Measurements from ENCODE around the gene FIS1. TPM values are rescaled to one million over a fixed set of nuclear protein-coding genes. Genes with fewer than 3 reads are reported as not detected.
A peak's percentile ranks its signal among the peaks of the same experiment; 100 is the strongest.
"Not testable (repeated sequence)": the region's sequence is repeated elsewhere in the genome, so short reads cannot be mapped to it uniquely, and the experiment has no call there.

FIS1 gene
- total and polyA plus RNA-seq, 2 experiments from 2014 or later: 283 to 333 TPM

DNA sequence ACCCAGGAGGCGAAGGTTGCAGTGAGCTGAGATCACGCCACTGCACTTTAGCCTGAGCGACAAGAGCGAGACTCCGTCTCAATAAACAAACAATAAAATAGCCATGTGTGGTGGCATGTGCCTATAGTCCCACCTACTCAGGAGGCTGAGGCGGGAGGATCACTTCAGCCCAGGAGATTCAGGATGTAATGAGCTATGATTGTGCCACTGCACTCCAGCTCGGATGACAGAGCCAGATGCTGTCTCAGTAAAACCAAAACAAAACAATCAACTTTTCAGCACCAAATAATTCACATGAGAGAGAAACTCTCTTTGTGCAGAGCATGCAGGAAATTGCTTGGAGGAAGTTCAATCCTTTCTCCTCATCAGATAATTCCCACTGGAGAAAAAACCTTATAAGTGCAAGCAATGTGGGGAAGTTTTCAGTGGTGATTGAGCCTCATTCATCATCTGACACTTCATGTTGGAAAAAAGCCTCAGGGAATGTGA, 13.4 kb upstream of the FIS1 start:
- DNase-seq (ENCODE audit: low read depth in 1 of 2, low spot score in 1 of 2): no peak
- no peaks in the 10 kb centered on the region for H3K27me3 ChIP-seq
- H3K9me3 ChIP-seq (ENCODE audit: low read depth): no peaks in the 10 kb centered on the region
- H3K36me3 ChIP-seq: no peaks in the 10 kb centered on the region
- no peak overlapping the region for H3K27ac ChIP-seq
- no peak overlapping the region for H3K4me3 ChIP-seq
- no peaks in the 10 kb centered on the region for H3K4me1 ChIP-seq (ENCODE audit: low read depth)
- TF ChIP-seq, protein P1, sequence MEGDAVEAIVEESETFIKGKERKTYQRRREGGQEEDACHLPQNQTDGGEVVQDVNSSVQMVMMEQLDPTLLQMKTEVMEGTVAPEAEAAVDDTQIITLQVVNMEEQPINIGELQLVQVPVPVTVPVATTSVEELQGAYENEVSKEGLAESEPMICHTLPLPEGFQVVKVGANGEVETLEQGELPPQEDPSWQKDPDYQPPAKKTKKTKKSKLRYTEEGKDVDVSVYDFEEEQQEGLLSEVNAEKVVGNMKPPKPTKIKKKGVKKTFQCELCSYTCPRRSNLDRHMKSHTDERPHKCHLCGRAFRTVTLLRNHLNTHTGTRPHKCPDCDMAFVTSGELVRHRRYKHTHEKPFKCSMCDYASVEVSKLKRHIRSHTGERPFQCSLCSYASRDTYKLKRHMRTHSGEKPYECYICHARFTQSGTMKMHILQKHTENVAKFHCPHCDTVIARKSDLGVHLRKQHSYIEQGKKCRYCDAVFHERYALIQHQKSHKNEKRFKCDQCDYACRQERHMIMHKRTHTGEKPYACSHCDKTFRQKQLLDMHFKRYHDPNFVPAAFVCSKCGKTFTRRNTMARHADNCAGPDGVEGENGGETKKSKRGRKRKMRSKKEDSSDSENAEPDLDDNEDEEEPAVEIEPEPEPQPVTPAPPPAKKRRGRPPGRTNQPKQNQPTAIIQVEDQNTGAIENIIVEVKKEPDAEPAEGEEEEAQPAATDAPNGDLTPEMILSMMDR (IDR thresholded peaks at IDR 0.05; ENCODE audit: low read depth, low read length): no peak

- Histone ChIP-seq H3K36me3 (no peaks in the 10 kb centered on the region), H3K4me1 (ENCODE audit: low read depth) (no peaks in the 10 kb centered on the region), H3K27ac (no peak overlapping the region), H3K9me3 (ENCODE audit: low read depth) (no peaks in the 10 kb centered on the region), H3K27me3 (no peaks in the 10 kb centered on the region), H3K4me3 (no peak overlapping the region)
- TF ChIP-seq, protein P1 (IDR thresholded peaks at IDR 0.05; ENCODE audit: low read depth, low read length): no peak
- DNase-seq (ENCODE audit: low read depth in 1 of 2, low spot score in 1 of 2): no peak
Measured at GRCh38 chr7:101255796-101256195, 10.9 kb upstream of the FIS1 start.

DNA sequence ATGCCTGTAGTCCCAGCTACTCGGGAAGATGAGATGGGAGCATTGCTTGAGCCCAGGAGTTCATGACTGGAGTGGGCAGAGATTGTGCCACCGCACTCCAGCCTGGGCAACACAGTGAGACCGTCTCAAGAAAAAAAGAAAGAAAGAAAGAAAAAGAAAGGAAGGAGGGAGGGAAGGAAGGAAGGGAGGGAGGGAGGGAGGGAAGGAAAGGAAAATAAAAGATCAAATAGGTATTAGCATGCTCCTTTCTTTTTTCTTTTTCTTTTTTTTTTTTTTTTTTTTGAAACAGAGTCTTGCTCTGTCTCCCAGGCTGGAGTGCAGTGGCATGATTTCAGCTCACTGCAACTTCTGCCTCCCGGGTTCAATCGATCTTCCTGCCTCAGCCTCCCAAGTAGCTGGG, 8.3 kb upstream of the FIS1 start:
- not testable (repeated sequence) for H3K4me3 ChIP-seq; H3K27me3 ChIP-seq; H3K9me3 ChIP-seq (ENCODE audit: low read depth); H3K36me3 ChIP-seq; DNase-seq (ENCODE audit: low read depth in 1 of 2, low spot score in 1 of 2); H3K27ac ChIP-seq; H3K4me1 ChIP-seq (ENCODE audit: low read depth)

GRCh38 chr7:101251871-101252659, 7.2 kb upstream of the FIS1 start:
- no peaks in the 10 kb centered on the region for H3K27me3 ChIP-seq
- H3K36me3 ChIP-seq: peaks cover 3% of the 10 kb centered on the region
- H3K27ac ChIP-seq: peak overlapping the region; percentile 72
- peak; percentile 99 for DNase-seq (ENCODE audit: low read depth in 1 of 2, low spot score in 1 of 2)
- TF ChIP-seq, protein P1 (IDR thresholded peaks at IDR 0.05; ENCODE audit: low read depth, low read length): no peak
- no peaks in the 10 kb centered on the region for H3K9me3 ChIP-seq (ENCODE audit: low read depth)
- H3K4me1 ChIP-seq (ENCODE audit: low read depth): no peaks in the 10 kb centered on the region
- peak overlapping the region; percentile 73 for H3K4me3 ChIP-seq

DNA sequence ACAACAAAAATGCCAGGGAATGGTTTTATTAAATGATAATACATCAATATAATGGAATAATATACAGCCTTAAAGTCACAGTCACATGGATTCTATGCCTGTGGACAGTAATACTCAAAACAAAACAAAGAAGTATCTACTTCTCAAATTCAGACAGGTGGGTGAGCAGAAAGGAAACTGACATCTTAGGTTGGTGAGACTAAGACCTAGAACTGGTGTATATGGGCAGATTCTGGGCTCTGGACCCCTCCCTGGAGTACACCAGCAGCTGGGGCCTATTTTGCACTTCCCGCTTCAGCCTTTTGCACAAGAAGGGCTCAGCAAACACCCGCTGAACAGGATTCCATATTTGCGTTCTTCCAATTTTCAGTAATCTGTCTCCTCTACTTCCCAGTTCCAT, 5.4 kb upstream of the FIS1 start:
- TF ChIP-seq, protein P1 (IDR thresholded peaks at IDR 0.05; ENCODE audit: low read depth, low read length): no peak
- Histone ChIP-seq H3K9me3 (ENCODE audit: low read depth) (no peaks in the 10 kb centered on the region), H3K36me3 (peaks cover 3% of the 10 kb centered on the region), H3K27me3 (no peaks in the 10 kb centered on the region), H3K4me1 (ENCODE audit: low read depth) (peaks cover under 1% of the 10 kb centered on the region), H3K27ac (no peak overlapping the region), H3K4me3 (no peak overlapping the region)
- DNase-seq (ENCODE audit: low read depth in 1 of 2, low spot score in 1 of 2): no peak

DNA sequence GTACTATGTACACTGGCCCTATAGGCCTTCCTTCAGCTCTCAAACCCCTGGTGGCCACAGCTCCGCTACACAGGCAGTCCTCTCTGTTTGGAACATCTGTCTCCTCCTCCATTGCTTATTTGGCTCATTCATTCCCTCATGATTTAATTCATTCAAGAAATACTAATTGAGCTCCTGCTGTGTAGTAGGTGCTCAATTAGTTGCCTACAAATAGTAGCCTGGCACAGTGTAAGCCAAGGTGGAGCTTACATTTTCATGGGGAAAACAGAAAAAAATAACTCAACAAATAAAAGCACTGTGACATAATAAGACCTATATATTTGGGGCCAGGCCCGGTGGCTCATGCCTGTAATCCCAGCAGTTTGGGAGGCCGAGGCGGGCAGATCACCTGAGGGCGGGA, 3.4 kb upstream of the FIS1 start:
- TF ChIP-seq, protein P1 (IDR thresholded peaks at IDR 0.05; ENCODE audit: low read depth, low read length): no peak
- H3K9me3 ChIP-seq (ENCODE audit: low read depth): no peaks in the 10 kb centered on the region
- H3K27me3 ChIP-seq: no peaks in the 10 kb centered on the region
- no peak overlapping the region for H3K27ac ChIP-seq
- peaks cover 10% of the 10 kb centered on the region for H3K4me1 ChIP-seq (ENCODE audit: low read depth)
- no peak for DNase-seq (ENCODE audit: low read depth in 1 of 2, low spot score in 1 of 2)
- peaks cover 3% of the 10 kb centered on the region for H3K36me3 ChIP-seq
- H3K4me3 ChIP-seq: no peak overlapping the region

Measured in cardiac muscle cell (in vitro differentiated cells and primary cell).